Measurements from ENCODE around the gene TMEM178B. TPM values are rescaled to one million over a fixed set of nuclear protein-coding genes. Genes with fewer than 3 reads are reported as not detected.

Gene TMEM178B
- total RNA-seq, 4 donors from 2014 or later: 0.42 to 2.5 (median 0.92) TPM

GRCh38 chr7:141151746-141152145 lies 77.9 kb downstream of the TMEM178B start:
- H3K36me3 ChIP-seq: no peaks in the 10 kb centered on the region
- WGBS: 40% methylated on average over 1 of the region's 4 CpGs

GRCh38 chr7:141153231-141153630 lies 79.4 kb downstream of the TMEM178B start:
- 49% methylated on average over 3 of the region's 3 CpGs for WGBS
- Histone ChIP-seq H3K36me3 (no peaks in the 10 kb centered on the region), H3K4me3 (no peak overlapping the region), H3K9me3 (peaks cover 0 to 2% (median 0%) of the 10 kb centered on the region in 4 donors), H3K27me3 (no peaks in the 10 kb centered on the region), H3K27ac (replicated peaks in 1 of 4) (no peak overlapping the region), H3K4me1 (peaks cover 0 to 2% (median 0%) of the 10 kb centered on the region in 4 donors)
- TF ChIP-seq CTCF (IDR thresholded peaks at IDR 0.05): no peak
- TF ChIP-seq POLR2A (IDR thresholded peaks at IDR 0.05; ENCODE audit: low read depth): no peak
- no peak for TF ChIP-seq POLR2AphosphoS5 (IDR thresholded peaks at IDR 0.05)
- TF ChIP-seq EP300 (IDR thresholded peaks at IDR 0.05): no peak
- no peak for DNase-seq (ENCODE audit: extremely low spot score)
- intact Hi-C loops (cut with DNase I): no loop called here

More at GRCh38 chr7:141151746-141152145, 77.9 kb downstream of the TMEM178B start:
- Histone ChIP-seq H3K27ac (replicated peaks in 1 of 4) (no peak overlapping the region), H3K27me3 (no peaks in the 10 kb centered on the region), H3K4me1 (no peaks in the 10 kb centered on the region), H3K9me3 (peaks cover 0 to 9% (median 0%) of the 10 kb centered on the region in 4 donors), H3K4me3 (no peak overlapping the region)
- intact Hi-C loops (cut with DNase I): no loop called here
- no peak for TF ChIP-seq POLR2AphosphoS5 (IDR thresholded peaks at IDR 0.05)
- no peak for TF ChIP-seq CTCF (IDR thresholded peaks at IDR 0.05)
- no peak for TF ChIP-seq EP300 (IDR thresholded peaks at IDR 0.05)
- no peak for TF ChIP-seq POLR2A (IDR thresholded peaks at IDR 0.05; ENCODE audit: low read depth)
- no peak for DNase-seq (ENCODE audit: extremely low spot score)

GRCh38 chr7:141154131-141154732 lies 80.4 kb downstream of the TMEM178B start:
- Histone ChIP-seq H3K4me3 (no peak overlapping the region), H3K4me1 (peaks cover 0 to 6% (median 3%) of the 10 kb centered on the region in 4 donors), H3K27me3 (no peaks in the 10 kb centered on the region), H3K36me3 (no peaks in the 10 kb centered on the region), H3K27ac (replicated peaks in 1 of 4) (no peak overlapping the region), H3K9me3 (no peaks in the 10 kb centered on the region)
- peak; percentile 87 for DNase-seq (ENCODE audit: extremely low spot score)
- intact Hi-C loops (cut with DNase I): no loop called here
- 85% methylated on average over 6 of the region's 6 CpGs for WGBS
- TF ChIP-seq POLR2AphosphoS5 (IDR thresholded peaks at IDR 0.05) (no peak), CTCF (IDR thresholded peaks at IDR 0.05) (no peak), EP300 (IDR thresholded peaks at IDR 0.05) (no peak), POLR2A (IDR thresholded peaks at IDR 0.05; ENCODE audit: low read depth) (no peak)

GRCh38 chr7:141156407-141156806 lies 82.5 kb downstream of the TMEM178B start:
- WGBS: 67% methylated on average over 4 of the region's 4 CpGs
- intact Hi-C loops (cut with DNase I): no loop called here

More at GRCh38 chr7:141156407-141156806, 82.5 kb downstream of the TMEM178B start:
- DNase-seq (ENCODE audit: extremely low spot score): peak; percentile 62
- no peaks in the 10 kb centered on the region for H3K27me3 ChIP-seq
- no peaks in the 10 kb centered on the region for H3K36me3 ChIP-seq
- no peak overlapping the region for H3K4me3 ChIP-seq
- TF ChIP-seq POLR2A (IDR thresholded peaks at IDR 0.05; ENCODE audit: low read depth) (no peak), CTCF (IDR thresholded peaks at IDR 0.05) (no peak), EP300 (IDR thresholded peaks at IDR 0.05) (no peak), POLR2AphosphoS5 (IDR thresholded peaks at IDR 0.05) (no peak)
- H3K4me1 ChIP-seq: peaks cover 0 to 6% (median 3%) of the 10 kb centered on the region in 4 donors
- H3K27ac ChIP-seq (replicated peaks in 1 of 4): no peak overlapping the region
- no peaks in the 10 kb centered on the region for H3K9me3 ChIP-seq

Measured in esophagus muscularis mucosa (tissue), 4 donors.